Measurements from ENCODE around the gene AUTS2. TPM values are rescaled to one million over a fixed set of nuclear protein-coding genes. Genes with fewer than 3 reads are reported as not detected.
"Not testable (repeated sequence)": the region's sequence is repeated elsewhere in the genome, so short reads cannot be mapped to it uniquely, and the experiment has no call there.

AUTS2 gene
- total RNA-seq, 1 donor from 2014 or later, result 5.2 TPM

DNA sequence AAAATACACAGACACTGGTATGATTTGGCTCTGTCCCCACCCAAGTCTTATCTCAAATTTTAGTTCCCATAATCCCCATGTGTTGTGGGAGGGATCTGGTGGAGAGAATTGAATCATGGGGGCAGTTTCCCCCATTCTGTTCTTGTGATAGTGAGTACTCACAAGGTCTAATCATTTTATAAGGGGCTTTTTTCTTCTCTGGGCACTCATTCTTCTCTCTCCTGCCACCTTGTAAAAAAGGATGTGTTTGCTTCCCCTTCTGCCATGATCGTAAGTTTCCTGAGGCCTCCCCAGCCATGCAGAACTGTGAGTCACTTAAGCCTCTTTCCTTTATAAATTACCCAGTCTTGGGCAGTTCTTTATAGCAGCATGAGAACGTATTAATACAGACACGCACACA lies 677.3 kb downstream of the AUTS2 start:
- intact Hi-C loops (cut with DNase I); DNase-seq; ATAC-seq (ENCODE audit: poor library complexity): not testable (repeated sequence)

DNA sequence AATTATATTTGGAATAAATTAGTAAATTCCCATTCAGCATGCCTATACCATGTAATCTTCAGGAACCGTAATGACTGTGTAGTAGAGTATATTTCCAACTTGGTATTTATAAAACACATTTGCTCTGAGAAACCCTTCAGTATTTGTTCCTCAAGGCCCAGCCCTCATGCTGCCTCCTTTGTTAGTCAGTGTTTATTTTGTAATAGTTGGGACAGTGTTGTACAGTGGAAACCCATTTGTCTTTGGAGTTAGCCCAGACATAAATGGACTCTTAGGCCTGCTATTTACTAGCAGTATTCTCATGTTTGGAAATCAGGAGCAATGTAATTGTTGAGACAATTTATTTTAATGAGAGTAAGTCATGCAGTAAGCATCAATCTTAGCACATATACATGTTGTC lies 686.9 kb downstream of the AUTS2 start:
- DNase-seq (no peak), ATAC-seq (ENCODE audit: poor library complexity) (no peak)
- intact Hi-C loops (cut with DNase I), result no loop called here

DNA sequence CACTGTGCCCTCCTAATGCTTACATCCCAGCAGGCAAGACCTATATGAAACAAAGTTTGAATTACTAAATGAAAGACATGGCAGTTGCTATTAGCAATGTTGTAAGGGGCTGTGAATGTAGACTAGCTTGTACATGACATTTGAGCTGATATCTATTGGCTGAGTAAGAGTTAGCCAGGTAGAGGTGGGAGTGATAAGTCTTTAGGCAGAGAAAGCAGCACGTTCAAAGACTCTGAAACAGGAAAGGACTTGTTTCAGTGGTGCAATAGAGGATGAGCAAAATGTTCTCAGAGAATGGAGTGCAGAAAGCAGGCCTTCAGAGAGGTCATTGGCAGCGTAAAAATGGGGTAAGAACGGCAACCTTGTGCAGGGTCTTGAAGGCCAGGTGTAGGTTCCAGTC lies 687.6 kb downstream of the AUTS2 start:
- DNase-seq, result no peak
- ATAC-seq (ENCODE audit: poor library complexity), result no peak
- intact Hi-C loops (cut with DNase I), result no loop called here

DNA sequence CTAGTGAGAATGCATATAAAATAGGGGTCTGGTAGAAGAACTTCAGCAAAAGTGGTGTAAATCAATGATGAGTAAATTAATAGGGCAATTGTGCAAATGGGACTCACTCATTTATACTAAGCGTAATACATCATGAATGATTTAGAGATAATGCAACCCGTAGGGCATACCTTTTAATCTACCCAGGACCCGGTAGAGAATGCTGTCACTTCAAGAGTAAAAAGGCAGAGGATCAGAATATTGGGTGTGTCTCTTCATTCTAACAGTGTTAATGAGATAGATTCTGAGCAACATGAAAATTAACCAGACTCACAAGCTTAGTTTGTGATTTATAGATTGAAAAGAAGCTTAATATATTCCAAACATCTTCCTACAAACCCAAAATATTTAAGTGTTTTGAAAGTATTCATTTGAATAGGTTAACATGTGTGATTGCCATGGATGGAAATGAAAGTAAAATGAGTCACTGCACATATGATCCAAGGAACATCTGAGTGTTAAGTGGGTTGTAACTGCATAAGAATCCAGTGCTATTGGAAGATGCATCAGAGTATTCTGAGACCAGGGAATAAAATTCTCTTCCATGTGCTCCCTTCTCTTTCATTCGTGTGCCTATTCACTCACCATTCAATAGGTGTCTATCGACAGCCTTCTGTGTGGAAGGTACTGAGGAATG lies 690.6 kb downstream of the AUTS2 start:
- DNase-seq, result no peak
- no peak for ATAC-seq (ENCODE audit: poor library complexity)
- intact Hi-C loops (cut with DNase I), result no loop called here

DNA sequence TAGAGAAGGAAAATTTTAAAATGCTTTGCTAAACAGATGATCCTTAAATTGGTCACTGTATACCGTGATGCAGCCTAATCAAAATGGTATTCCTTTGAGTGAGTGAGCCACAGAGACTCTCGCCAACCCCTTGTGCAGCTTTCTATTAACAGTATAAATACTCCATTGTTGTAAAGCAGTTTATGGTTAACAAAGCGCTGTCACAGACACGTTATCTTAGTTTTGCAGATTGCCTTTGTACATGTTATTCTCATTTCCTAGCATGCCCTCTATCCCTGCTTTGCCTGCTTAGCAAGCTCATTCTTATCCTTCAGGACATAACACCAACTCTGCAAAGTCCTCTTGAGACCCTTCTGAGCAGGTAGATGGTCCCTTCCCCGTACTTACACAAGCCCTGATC lies 694.4 kb downstream of the AUTS2 start:
- DNase-seq (no peak), ATAC-seq (ENCODE audit: poor library complexity) (no peak)
- intact Hi-C loops (cut with DNase I), result no loop called here

DNA sequence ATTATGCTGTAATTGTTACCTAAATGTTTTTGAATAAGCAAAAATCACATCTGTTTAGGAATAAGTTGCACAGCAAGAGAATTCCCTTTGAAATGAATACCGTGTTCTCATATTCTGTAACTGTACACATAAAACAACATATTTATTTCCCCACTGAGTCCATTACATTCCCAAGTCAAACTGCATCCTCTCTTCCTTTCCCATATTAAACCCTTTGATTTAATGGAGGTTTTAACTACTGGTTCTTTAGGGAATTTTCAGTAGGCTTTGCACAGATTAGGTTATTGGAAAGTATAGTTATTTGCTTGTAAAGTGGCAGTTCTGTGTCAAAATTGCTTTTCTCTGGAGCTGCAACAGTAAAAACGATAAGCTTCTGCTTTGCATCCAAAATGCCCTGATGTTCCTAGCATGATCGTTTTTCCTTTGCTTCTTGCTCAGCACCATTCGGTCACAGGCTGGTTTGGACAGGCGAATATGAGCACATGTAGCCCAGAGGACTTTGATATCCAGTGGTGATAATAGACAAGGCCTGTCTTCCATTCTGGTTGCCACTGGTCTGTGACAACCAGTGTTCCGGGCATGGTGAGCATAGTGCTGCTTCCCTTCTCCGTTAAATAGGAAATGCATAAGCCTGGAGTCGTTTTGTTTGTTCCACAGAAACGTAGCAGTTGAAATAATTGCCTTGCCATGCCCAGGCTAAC lies 696.1 kb downstream of the AUTS2 start:
- DNase-seq (no peak), ATAC-seq (ENCODE audit: poor library complexity) (no peak)
- intact Hi-C loops (cut with DNase I), result no loop called here

DNA sequence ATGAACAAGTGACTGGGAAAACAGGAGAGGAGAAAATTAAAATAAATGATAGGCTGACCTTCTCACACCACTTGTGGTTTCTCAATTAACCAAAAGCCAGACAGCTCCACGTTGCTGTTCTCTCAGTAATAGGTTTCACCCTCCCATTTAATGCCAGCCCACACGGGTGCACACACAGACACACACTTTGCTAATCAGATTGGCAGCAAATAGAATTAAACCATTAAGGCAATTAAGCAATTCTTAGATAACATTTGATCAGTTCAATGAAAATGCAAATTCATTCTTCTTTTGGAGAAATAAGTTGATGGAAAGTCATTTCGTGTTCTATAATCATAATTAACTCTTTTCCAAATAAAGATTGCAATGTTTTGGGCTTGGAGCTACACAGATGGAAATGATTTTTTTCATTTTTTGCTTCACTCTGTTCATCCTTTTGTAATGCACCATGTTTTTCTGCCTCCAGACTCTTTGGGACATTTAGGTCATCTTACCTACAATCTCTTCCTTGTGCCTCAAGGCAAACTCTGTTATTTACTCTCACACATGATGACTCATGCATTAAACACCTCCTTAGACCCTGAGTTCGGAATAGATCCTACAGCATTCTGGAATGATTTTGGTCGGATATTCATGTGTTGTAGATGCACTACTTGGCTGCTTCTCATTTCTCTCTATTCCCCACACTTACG lies 700.7 kb downstream of the AUTS2 start:
- DNase-seq (no peak), ATAC-seq (ENCODE audit: poor library complexity) (no peak)
- intact Hi-C loops (cut with DNase I), result no loop called here

DNA sequence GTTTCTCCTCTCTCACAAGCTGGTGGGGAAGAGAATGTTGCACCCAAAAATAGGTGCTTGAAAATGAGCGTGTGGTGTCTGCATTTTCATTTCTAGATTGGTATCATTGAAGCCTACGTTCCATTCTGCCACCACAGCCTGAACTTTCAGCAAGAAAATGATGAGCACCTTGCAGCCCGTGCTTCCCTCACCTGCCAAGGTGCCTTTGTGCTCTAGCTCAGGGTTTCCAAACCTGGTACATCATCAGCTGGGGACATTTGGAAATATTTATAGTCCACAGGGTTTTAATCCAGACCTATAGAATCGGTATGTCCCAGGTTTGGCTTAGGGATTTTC lies 701.2 kb downstream of the AUTS2 start:
- intact Hi-C loops (cut with DNase I), result no loop called here
- DNase-seq (no peak), ATAC-seq (ENCODE audit: poor library complexity) (no peak)

DNA sequence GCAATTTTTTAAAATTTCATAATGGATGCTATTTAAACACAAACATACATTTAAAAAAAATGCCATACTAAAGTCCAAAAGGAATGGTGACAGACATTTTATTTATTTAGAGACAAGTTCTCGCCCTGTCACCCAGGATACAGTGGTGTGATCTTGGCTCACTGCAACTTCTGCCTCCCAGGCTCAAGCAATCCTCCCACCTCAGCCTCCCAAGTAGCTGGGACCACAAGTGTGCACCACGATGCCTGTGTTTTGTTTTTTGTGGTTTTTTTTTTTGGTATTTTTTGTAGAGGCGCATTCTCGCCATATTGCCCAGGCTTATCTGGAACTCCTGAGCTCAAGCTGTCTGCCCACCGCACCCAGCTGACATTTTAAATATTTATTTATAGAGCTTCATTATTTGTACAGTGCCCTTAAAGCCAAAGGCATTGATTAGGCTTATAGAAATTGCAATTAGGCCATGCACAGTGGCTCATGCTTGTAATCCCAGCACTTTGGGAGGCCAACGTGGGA lies 703.5 kb downstream of the AUTS2 start:
- DNase-seq (no peak), ATAC-seq (ENCODE audit: poor library complexity) (no peak)
- intact Hi-C loops (cut with DNase I), result no loop called here

DNA sequence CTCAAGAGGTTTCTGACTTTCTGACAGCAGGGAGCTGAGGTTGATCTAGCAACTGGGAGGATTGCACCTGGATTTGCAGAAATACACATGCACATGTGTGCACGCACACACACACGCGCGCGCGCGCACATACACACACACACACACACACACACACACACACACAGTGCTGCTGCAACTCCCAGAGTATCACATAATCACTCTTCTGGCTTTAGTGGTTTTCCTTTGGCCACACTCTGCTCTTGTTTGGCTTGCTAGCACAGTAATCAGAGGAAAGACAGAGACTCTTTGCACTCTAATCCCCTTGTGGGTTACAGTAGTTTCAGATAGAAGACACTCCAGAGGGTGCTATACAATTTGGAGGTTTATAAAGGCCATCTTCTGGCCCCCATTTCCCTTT lies 705.0 kb downstream of the AUTS2 start:
- intact Hi-C loops (cut with DNase I), result no loop called here
- no peak for ATAC-seq (ENCODE audit: poor library complexity)

DNA sequence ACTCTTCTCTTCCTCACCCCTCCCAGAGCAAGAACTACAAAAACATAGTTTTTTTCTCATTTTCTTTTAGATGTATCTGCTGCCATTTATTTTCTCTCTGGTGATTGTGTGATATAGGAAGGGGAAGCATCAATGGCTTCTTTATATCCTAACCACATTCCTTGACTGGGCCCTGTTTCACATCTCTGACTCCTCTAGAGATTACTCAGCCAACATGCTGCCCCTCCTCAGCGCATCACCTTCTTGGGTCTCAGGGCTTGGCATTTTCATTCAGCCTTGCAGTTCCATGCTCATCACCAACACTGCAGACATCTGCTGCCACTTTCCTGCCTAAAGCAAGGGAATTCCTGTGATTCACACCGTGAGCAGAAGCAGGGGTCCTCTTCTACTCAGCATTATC lies 705.5 kb downstream of the AUTS2 start:
- DNase-seq (no peak), ATAC-seq (ENCODE audit: poor library complexity) (no peak)
- intact Hi-C loops (cut with DNase I), result no loop called here

More for the DNA sequence above, 705.0 kb downstream of the AUTS2 start:
- no peak for DNase-seq

DNA sequence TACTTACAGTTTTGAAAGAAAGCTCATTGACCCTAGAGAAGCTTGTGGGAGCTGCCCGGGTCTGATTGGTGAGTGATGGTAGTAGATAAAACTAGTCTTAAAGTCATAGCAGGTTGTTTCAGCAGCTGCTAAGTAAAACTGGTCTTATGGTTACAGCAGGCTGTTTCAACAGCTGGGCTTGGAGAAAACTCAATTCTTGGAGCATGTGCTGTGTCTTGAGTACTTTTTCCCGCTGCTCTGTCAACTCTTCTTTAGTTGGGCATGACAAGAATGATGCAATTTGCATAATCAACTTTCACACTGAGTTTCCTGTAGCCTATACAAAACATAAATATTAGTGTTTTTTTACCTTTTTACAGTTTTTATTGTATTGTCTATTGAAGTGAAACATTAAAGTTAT lies 707.9 kb downstream of the AUTS2 start:
- ATAC-seq (ENCODE audit: poor library complexity) (no peak), DNase-seq (no peak)
- intact Hi-C loops (cut with DNase I), result no loop called here

DNA sequence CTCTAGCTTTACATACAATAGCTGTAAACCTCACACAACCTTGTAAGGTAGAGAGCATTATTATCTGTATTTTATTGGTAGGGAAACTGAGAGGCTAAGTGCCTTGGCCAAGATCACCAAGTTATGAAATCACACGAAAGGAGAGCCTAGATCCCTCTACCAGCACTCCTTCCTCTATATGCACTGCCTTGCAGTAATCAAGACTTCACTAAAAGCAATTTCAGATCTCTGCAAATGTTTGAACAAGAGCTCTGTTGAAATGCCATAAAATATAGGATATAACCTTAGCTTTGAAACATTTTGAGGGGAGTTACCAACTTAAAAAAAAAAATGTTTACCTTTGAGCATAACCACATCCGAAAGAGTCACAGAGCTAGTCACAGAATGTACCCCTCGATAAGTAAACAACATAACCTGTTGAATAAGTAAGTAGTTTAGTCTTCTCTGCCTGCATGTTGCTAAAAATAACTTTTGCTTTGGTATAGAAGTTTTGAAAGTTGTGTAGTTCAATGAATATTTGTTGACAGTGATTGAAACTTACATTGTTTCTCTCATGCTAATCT lies 709.4 kb downstream of the AUTS2 start:
- ATAC-seq (ENCODE audit: poor library complexity) (no peak), DNase-seq (no peak)
- intact Hi-C loops (cut with DNase I), result no loop called here

DNA sequence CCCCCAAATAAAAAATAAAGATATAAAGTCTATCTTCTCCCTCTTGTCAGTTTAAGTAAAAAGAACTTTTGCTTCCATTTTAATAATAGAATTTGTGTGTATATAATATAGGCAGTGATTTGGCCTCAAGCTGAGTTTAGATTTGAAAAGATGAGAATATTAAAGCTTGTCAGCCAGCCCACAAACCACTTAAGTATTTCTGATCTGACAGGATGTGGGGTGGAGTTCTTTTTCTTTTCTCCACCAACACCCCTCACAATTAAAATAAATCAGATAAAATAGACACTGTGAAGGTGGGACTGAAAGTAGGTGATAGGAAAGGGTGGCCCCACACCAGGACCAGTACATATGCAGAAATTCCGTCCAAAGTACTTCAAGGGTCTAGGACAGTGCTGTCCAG lies 714.1 kb downstream of the AUTS2 start:
- no peak for ATAC-seq (ENCODE audit: poor library complexity)
- no peak for DNase-seq
- intact Hi-C loops (cut with DNase I), result no loop called here

DNA sequence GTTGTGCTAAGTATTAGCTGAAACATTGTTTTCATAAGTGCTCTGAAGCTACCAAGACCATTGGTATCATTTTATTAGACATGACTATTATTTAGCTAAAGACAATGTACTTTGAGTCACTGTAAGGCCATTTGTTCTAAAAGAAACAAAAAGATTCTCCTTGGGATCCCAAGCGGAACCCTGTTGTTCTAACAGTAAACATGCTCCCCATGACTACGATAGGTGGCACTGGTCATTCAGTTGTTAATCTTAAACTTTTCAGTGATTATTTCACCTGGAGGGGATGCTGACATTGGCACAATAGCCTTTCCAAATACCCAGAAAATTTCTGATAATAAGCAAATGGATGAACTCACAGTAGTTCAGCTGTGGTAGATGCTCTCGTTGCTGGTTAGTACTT lies 715.0 kb downstream of the AUTS2 start:
- intact Hi-C loops (cut with DNase I), result no loop called here
- DNase-seq, result no peak
- no peak for ATAC-seq (ENCODE audit: poor library complexity)

DNA sequence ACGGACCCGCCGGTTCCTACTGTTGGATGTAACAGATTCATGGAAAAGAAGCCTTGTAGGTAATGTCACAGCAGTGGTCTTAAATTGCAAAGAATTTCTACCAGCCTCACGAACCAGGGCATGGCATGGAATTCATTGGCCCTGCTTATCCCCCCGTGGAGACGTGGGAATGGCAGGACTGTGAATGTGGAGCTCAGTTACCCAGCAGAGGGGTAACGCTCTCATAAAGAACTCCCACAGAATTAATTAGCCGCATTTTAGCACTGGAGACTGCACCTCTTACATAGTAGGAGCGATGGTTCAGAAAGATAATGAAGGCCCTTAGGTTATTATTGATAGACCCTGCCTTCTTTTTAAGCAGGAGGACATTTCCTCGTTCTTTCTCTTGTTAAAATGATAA lies 715.4 kb downstream of the AUTS2 start:
- ATAC-seq (ENCODE audit: poor library complexity), result no peak
- no peak for DNase-seq
- intact Hi-C loops (cut with DNase I), result no loop called here

DNA sequence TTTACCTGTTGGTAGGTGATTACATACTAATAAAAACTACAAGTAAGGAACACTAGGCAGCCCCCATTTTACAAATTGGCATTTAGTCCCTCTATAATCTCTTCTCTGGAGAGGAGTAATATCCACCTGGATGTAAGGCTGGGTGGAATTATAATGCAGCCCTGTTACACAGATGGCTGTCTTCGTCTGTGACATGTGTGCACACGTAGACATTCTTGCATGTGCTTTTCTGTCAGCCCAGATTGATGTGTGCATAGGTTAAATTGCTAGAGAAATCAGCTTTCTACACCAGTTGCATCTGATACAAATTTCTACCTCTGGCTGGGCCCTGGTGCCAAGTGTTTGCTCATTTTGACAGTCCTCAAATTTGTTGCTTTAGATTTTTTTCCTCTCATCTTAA lies 715.9 kb downstream of the AUTS2 start:
- intact Hi-C loops (cut with DNase I), result no loop called here
- DNase-seq (no peak), ATAC-seq (ENCODE audit: poor library complexity) (no peak)

DNA sequence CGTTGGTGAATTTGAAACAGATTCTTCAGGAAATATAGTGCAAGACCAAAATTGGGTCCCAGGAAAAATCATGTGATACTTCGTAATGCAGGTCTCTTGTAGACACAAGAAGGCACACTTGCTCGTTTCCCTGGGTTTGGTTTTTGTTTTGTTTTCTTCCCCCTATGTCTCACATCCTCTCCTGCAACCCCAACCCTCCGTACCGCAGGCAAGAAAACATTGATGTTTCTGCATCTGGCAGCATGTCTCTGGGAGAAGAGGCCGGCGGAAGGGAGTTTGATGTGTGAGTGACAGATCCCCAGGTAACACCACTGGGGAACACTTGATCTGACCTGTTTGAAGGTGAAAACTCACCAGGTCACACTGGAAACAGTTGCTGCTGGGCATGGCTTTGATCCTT lies 718.5 kb downstream of the AUTS2 start:
- intact Hi-C loops (cut with DNase I), result no loop called here
- ATAC-seq (ENCODE audit: poor library complexity) (no peak), DNase-seq (no peak)

DNA sequence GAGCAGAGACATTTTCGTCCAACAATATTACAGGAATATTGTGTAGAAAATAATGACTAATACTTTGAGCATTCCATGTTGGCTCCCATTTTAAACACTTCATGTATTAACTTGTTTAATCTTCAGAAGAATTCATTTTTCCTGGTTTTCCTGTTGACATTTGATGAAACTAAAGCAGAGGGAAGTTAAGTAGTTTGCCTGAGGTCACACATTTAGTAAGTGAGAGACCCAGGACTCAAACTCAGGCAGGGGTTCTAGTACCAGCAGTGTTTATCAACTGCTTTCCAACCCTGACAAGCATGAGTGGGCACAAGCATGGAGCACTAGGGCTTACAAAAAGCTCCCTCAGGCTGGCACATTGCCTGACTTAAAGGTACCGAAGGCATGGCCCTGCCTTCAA lies 719.1 kb downstream of the AUTS2 start:
- intact Hi-C loops (cut with DNase I), result no loop called here
- ATAC-seq (ENCODE audit: poor library complexity), result no peak
- no peak for DNase-seq

DNA sequence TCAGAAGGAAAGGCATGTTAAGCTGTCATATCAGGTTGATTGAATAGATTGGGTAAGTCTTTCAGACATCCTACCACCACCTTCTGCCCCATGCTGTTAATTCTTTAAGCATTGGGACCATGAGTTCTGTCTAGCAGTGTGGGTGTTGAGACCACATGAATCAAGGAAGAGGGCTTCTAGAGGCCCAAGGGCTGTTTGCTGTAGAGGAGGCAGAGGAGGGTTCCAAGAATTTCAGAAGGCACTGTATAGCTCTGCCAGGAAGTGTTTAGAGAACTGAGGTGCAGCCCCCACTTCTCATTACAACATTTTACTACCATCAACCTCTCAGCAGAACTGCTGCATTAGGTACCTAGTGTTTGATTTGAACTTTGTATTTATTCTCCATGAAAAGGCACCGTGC lies 720.2 kb downstream of the AUTS2 start:
- ATAC-seq (ENCODE audit: poor library complexity) (no peak), DNase-seq (no peak)
- intact Hi-C loops (cut with DNase I), result no loop called here
